Measurements from ENCODE around the gene NPVF.

Gene NPVF

GRCh38 chr7:25180946-25181345, 47.3 kb downstream of the NPVF start:
- no peak for TF ChIP-seq CTCF (IDR thresholded peaks at IDR 0.05; ENCODE audit: insufficient read depth, low read length, poor library complexity, severe bottlenecking)
- no peaks in the 10 kb centered on the region for H3K36me3 ChIP-seq (ENCODE audit: control insufficient read depth, insufficient read depth, low read length)
- H3K4me3 ChIP-seq (replicated peaks; ENCODE audit: low read depth, low read length), result no peak overlapping the region
- DNase-seq (ENCODE audit: extremely low read depth, insufficient read length), result no peak
- no peaks in the 10 kb centered on the region for H3K27me3 ChIP-seq (replicated peaks; ENCODE audit: control insufficient read depth, insufficient read depth, low read length)

- Histone ChIP-seq H3K36me3 (ENCODE audit: control insufficient read depth, insufficient read depth, low read length) (no peaks in the 10 kb centered on the region), H3K27me3 (replicated peaks; ENCODE audit: control insufficient read depth, insufficient read depth, low read length) (no peaks in the 10 kb centered on the region), H3K4me3 (replicated peaks; ENCODE audit: low read depth, low read length) (peak overlapping the region; percentile 68)
- DNase-seq (ENCODE audit: extremely low read depth, insufficient read length), result no peak
- TF ChIP-seq CTCF (IDR thresholded peaks at IDR 0.05; ENCODE audit: insufficient read depth, low read length, poor library complexity, severe bottlenecking), result no peak
Measured at GRCh38 chr7:25180592-25180923, 47.7 kb downstream of the NPVF start.

GRCh38 chr7:25179771-25180591, 48.3 kb downstream of the NPVF start:
- Histone ChIP-seq H3K36me3 (ENCODE audit: control insufficient read depth, insufficient read depth, low read length) (no peaks in the 10 kb centered on the region), H3K4me3 (replicated peaks; ENCODE audit: low read depth, low read length) (peak overlapping the region; percentile 80), H3K27me3 (replicated peaks; ENCODE audit: control insufficient read depth, insufficient read depth, low read length) (no peaks in the 10 kb centered on the region)
- peak; percentile 97 for DNase-seq (ENCODE audit: extremely low read depth, insufficient read length)
- peak; percentile 81 for TF ChIP-seq CTCF (IDR thresholded peaks at IDR 0.05; ENCODE audit: insufficient read depth, low read length, poor library complexity, severe bottlenecking)

GRCh38 chr7:25179325-25179724, 49.0 kb downstream of the NPVF start:
- DNase-seq (ENCODE audit: extremely low read depth, insufficient read length), result no peak
- TF ChIP-seq CTCF (IDR thresholded peaks at IDR 0.05; ENCODE audit: insufficient read depth, low read length, poor library complexity, severe bottlenecking), result no peak
- Histone ChIP-seq H3K27me3 (replicated peaks; ENCODE audit: control insufficient read depth, insufficient read depth, low read length) (no peaks in the 10 kb centered on the region), H3K36me3 (ENCODE audit: control insufficient read depth, insufficient read depth, low read length) (no peaks in the 10 kb centered on the region), H3K4me3 (replicated peaks; ENCODE audit: low read depth, low read length) (peak overlapping the region; percentile 80)

Data from GM06990 (cell line).